Measurements from ENCODE around the gene ACVR1.
"Not testable (repeated sequence)": the region's sequence is repeated elsewhere in the genome, so short reads cannot be mapped to it uniquely, and the experiment has no call there.

The ACVR1 gene

GRCh38 chr2:157727693-157728092 is 148.4 kb downstream of the ACVR1 start:
- DNase-seq (ENCODE audit: low read depth) = no peak
- TF ChIP-seq, protein P1, sequence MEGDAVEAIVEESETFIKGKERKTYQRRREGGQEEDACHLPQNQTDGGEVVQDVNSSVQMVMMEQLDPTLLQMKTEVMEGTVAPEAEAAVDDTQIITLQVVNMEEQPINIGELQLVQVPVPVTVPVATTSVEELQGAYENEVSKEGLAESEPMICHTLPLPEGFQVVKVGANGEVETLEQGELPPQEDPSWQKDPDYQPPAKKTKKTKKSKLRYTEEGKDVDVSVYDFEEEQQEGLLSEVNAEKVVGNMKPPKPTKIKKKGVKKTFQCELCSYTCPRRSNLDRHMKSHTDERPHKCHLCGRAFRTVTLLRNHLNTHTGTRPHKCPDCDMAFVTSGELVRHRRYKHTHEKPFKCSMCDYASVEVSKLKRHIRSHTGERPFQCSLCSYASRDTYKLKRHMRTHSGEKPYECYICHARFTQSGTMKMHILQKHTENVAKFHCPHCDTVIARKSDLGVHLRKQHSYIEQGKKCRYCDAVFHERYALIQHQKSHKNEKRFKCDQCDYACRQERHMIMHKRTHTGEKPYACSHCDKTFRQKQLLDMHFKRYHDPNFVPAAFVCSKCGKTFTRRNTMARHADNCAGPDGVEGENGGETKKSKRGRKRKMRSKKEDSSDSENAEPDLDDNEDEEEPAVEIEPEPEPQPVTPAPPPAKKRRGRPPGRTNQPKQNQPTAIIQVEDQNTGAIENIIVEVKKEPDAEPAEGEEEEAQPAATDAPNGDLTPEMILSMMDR (IDR thresholded peaks at IDR 0.05; ENCODE audit: control insufficient read depth, extremely low read depth, insufficient read depth) = no peak
- H3K4me3 ChIP-seq (ENCODE audit: low read depth, low read length) = no peak overlapping the region

GRCh38 chr2:157726946-157727345 is 149.2 kb downstream of the ACVR1 start:
- DNase-seq (ENCODE audit: low read depth) = no peak
- TF ChIP-seq, protein P1 (IDR thresholded peaks at IDR 0.05; ENCODE audit: control insufficient read depth, extremely low read depth, insufficient read depth) = no peak
- no peak overlapping the region for H3K4me3 ChIP-seq (ENCODE audit: low read depth, low read length)

DNA sequence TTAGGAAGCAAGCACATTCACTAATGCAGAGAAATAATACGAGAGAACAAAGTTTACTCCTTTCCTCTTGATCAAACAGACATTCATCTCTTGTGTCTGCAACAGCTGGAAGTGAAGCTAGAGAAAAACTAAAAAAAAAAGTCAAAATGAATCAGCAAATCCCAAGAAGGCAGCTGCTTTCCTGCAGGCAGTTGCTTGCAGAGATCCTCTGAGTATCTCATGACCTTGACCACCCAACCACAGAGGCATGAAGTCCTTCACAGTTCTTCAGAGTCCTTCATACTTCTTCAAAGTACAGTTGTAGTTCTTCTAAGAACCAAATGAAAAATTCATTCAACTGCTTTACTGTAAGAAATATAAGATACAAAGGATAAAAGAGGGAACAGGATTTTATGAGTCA is 150.3 kb downstream of the ACVR1 start:
- TF ChIP-seq, protein P1 (IDR thresholded peaks at IDR 0.05; ENCODE audit: control insufficient read depth, extremely low read depth, insufficient read depth) = no peak

GRCh38 chr2:157722580-157723234 is 153.4 kb downstream of the ACVR1 start:
- TF ChIP-seq, protein P1 (IDR thresholded peaks at IDR 0.05; ENCODE audit: control insufficient read depth, extremely low read depth, insufficient read depth) = no peak
- no peak overlapping the region for H3K4me3 ChIP-seq (ENCODE audit: low read depth, low read length)
- no peak for DNase-seq (ENCODE audit: low read depth)

More for the DNA sequence above, 150.3 kb downstream of the ACVR1 start:
- DNase-seq (ENCODE audit: low read depth) = no peak
- no peak overlapping the region for H3K4me3 ChIP-seq (ENCODE audit: low read depth, low read length)

GRCh38 chr2:157720504-157720903 is 155.6 kb downstream of the ACVR1 start:
- H3K4me3 ChIP-seq (ENCODE audit: low read depth, low read length) = no peak overlapping the region
- no peak for DNase-seq (ENCODE audit: low read depth)
- TF ChIP-seq, protein P1 (IDR thresholded peaks at IDR 0.05; ENCODE audit: control insufficient read depth, extremely low read depth, insufficient read depth) = no peak

DNA sequence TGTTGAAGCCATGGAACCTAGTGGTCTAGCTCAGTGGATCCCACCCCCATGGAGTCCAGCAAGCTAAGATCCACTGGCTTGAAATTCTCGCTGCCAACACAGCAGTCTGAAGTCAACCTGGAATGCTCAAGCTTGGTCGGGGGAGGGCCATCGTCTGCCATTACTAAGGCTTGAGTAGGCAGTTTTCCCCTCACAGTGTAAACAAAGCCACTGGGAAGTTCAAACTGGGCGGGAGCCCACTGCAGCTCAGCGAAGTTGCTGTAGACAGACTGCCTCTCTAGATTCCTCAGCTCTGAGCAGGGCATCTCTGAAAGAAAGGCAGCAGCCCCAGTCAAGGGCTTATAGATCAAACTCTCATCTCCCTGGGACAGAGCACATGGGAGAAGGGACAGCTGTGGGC is 171.5 kb downstream of the ACVR1 start:
- not testable (repeated sequence) for DNase-seq (ENCODE audit: low read depth); H3K4me3 ChIP-seq (ENCODE audit: low read depth, low read length)

DNA sequence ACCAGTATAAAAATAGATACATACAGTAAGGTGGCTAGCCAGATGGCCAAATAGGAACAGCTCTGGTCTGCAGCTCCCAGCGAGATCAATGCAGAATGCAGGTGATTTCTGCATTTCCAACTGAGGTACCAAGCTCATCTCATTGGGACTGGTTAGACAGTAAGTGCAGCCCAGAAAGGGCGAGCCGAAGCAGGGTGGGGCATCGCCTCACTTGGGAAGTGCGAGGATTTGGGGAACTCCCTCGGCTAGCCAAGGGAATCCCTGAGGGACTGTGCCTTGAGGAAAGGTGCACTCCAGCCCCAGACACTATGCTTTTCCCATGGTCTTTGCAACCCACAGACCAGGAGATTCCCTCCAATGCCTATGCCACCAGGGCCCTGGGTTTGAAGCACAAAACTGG is 172.0 kb downstream of the ACVR1 start:
- H3K4me3 ChIP-seq (ENCODE audit: low read depth, low read length); DNase-seq (ENCODE audit: low read depth): not testable (repeated sequence)

- TF ChIP-seq, protein P1 (IDR thresholded peaks at IDR 0.05; ENCODE audit: control insufficient read depth, extremely low read depth, insufficient read depth) = no peak
- DNase-seq (ENCODE audit: low read depth) = no peak
- H3K4me3 ChIP-seq (ENCODE audit: low read depth, low read length) = no peak overlapping the region
Measured at GRCh38 chr2:157699806-157700205, 176.3 kb downstream of the ACVR1 start.

All from LNCaP clone FGC (cell line).